ENCODE measurements around the gene CMIP. TPM values are rescaled to one million over a fixed set of nuclear protein-coding genes. Genes with fewer than 3 reads are reported as not detected.

The CMIP gene
- polyA plus RNA-seq, 1 of the 3 experiments (the other 2 are of a cell fraction), result 5.4 TPM

GRCh38 chr16:81694494-81695280 is 250.1 kb downstream of the CMIP start:
- DNase-seq, result no peak
- Histone ChIP-seq H4K20me1 (ENCODE audit: insufficient read depth) (no peaks in the 10 kb centered on the region), H3K4me2 (no peak overlapping the region), H2AFZ (ENCODE audit: low read depth) (no peak overlapping the region), H3K4me1 (ENCODE audit: control insufficient read depth in 1 of 2, insufficient read depth in 2 of 2, low read depth in 1 of 2, low read length in 1 of 2) (peaks cover 0 to 8% of the 10 kb centered on the region in 2 experiments; a peak in 2 of 4 replicates), H3K9me3 (no peaks in the 10 kb centered on the region), H3K9me2 (no peaks in the 10 kb centered on the region), H3K27me3 (ENCODE audit: insufficient read depth) (no peaks in the 10 kb centered on the region), H3K4me3 (ENCODE audit: low read depth in 2 of 2, low read length in 1 of 2) (no peak overlapping the region), H3K36me3 (replicated peaks in 1 of 2; ENCODE audit: control insufficient read depth in 1 of 2, insufficient read depth in 2 of 2, low read length in 1 of 2) (peaks cover 0 to 22% of the 10 kb centered on the region in 2 experiments), H3K79me2 (ENCODE audit: insufficient read depth) (no peaks in the 10 kb centered on the region), H3K9ac (no peak overlapping the region), H3F3A (replicated peaks; ENCODE audit: insufficient read depth) (no peaks in the 10 kb centered on the region), H3K27ac (ENCODE audit: low read depth in 2 of 2, low read length in 1 of 2) (no peak overlapping the region)
- 86% methylated on average over 13 of the region's 14 CpGs for WGBS (ENCODE audit: low lambda C conversion rate)
- TF ChIP-seq MAX (IDR thresholded peaks at IDR 0.05; ENCODE audit: low read depth) (no peak), USF1 (IDR thresholded peaks at IDR 0.05; ENCODE audit: borderline replicate concordance, low read depth) (no peak), POLR2AphosphoS5 (IDR thresholded peaks at IDR 0.05; ENCODE audit: low read depth, low read length) (no peak), RFX5 (IDR thresholded peaks at IDR 0.05; ENCODE audit: low read length) (no peak), SMC3 (IDR thresholded peaks at IDR 0.05; ENCODE audit: low read depth, low read length) (no peak), RAD21 (IDR thresholded peaks at IDR 0.05; ENCODE audit: low read length) (no peak), ZBTB33 (IDR thresholded peaks at IDR 0.05; ENCODE audit: borderline replicate concordance, low read depth) (no peak), IRF3 (IDR thresholded peaks at IDR 0.05; ENCODE audit: low read depth, low read length) (no peak), RXRA (IDR thresholded peaks at IDR 0.05; ENCODE audit: borderline replicate concordance, low read depth) (no peak), CTCF (IDR thresholded peaks at IDR 0.05) (no peak), EP300 (IDR thresholded peaks at IDR 0.05; ENCODE audit: borderline replicate concordance in 1 of 2, low read depth in 1 of 2, low read length in 1 of 2) (no peak), FOXJ3 (CRISPR knock-in tag; IDR thresholded peaks at IDR 0.05) (no peak), GABPA (IDR thresholded peaks at IDR 0.05; ENCODE audit: low read depth) (no peak), USF2 (IDR thresholded peaks at IDR 0.05; ENCODE audit: borderline replicate concordance, low read depth, low read length) (no peak), YY1 (IDR thresholded peaks at IDR 0.05; ENCODE audit: low read depth) (no peak), FOXM1 (IDR thresholded peaks at IDR 0.05; ENCODE audit: low read depth) (no peak), PBX3 (IDR thresholded peaks at IDR 0.05) (no peak), GATA2 (CRISPR knock-in tag; IDR thresholded peaks at IDR 0.05) (no peak)
- ChIA-PET POLR2A (no interaction called here), CTCF (interaction anchor here (1.0 to 3.7 kb wide), 3 partner anchors 290 to 329 kb away, joined by 3 to 17 read pairs (median 3); no protein-coding TSS in a partner anchor)

Data from SK-N-SH (cell line).